Left ventricle myocardium inferior (tissue), 1 donor: ENCODE data around the gene CNTNAP2. TPM values are rescaled to one million over a fixed set of nuclear protein-coding genes. Genes with fewer than 3 reads are reported as not detected.

Source experiments
- DNase-seq: peaks from one replicate; pipeline ENCODE4 v3.0.0-alpha.2; 2020
- H3K27ac ChIP-seq: fragments of 200-600 bp; replicated peaks from 2 replicates; pipeline ENCODE4 v1.8.0; 2021
- H3K27me3 ChIP-seq: fragments of 200-600 bp; 2 replicates; pipeline ENCODE4 v1.8.0; 2021; ENCODE audit warnings: low read depth
- H3K36me3 ChIP-seq: fragments of 200-600 bp; 2 replicates; pipeline ENCODE4 v1.8.0; 2021
- H3K4me1 ChIP-seq: fragments of 200-600 bp; 2 replicates; pipeline ENCODE4 v1.8.0; 2021
- H3K4me3 ChIP-seq: fragments of 200-600 bp; 2 replicates; pipeline ENCODE4 v1.8.0; 2021; ENCODE audit warnings: mild to moderate bottlenecking, moderate library complexity
- H3K9me3 ChIP-seq: fragments of 200-600 bp; replicated peaks from 2 replicates; pipeline ENCODE4 v1.8.0; 2021
- intact Hi-C: fragments of 100-400 bp; cut with micrococcal nuclease; formaldehyde crosslinking; loops from one replicate; pipeline ENCODE4 v1.11.0; 2022
- total RNA-seq: library from RNA; stranded (reverse); fragmentation: NEBNext Ultra II Directional; extraction: Animal tissue kit (Norgen Biotek cat#: 25700); gene quantifications from one replicate; pipeline ENCODE4 v1.2.1, GENCODE V29; 2021
- TF ChIP-seq, protein P1 (sequence below): fragments of 200-600 bp; IDR thresholded peaks from 2 replicates; pipeline ENCODE4 v1.8.0; 2021; ENCODE audit warnings: antibody characterized with exemption, mild to moderate bottlenecking, borderline replicate concordance
- donor health status: DM: no; HTN: yes; CAD: no; lungs with severe emphysema.

CNTNAP2 gene
- total RNA-seq, 1 donor from 2014 or later, result 0.99 TPM

DNA sequence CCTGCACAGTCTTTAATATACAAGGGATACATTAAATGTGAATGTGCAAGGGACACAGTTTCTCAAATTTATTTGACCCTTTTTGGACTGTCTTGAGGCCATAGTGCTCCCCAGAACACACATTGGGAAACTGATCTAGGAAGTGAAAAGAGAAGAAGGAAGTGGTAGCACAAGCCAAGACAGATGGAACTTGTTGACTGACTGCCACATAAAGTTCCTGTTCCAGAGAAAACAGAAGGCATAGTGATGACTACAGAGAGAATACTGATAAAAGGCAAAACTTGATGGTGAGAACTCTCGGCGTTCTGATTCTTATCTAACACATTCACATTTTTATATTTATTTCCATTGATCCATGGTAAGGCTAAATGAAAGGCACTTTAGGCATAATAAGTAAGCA is 1216.4 kb downstream of the CNTNAP2 start:
- Histone ChIP-seq H3K4me3 (no peak overlapping the region), H3K27me3 (no peaks in the 10 kb centered on the region), H3K4me1 (no peaks in the 10 kb centered on the region), H3K36me3 (no peaks in the 10 kb centered on the region), H3K27ac (no peak overlapping the region), H3K9me3 (peaks cover 17% of the 10 kb centered on the region)
- DNase-seq, result no peak
- TF ChIP-seq, protein P1, sequence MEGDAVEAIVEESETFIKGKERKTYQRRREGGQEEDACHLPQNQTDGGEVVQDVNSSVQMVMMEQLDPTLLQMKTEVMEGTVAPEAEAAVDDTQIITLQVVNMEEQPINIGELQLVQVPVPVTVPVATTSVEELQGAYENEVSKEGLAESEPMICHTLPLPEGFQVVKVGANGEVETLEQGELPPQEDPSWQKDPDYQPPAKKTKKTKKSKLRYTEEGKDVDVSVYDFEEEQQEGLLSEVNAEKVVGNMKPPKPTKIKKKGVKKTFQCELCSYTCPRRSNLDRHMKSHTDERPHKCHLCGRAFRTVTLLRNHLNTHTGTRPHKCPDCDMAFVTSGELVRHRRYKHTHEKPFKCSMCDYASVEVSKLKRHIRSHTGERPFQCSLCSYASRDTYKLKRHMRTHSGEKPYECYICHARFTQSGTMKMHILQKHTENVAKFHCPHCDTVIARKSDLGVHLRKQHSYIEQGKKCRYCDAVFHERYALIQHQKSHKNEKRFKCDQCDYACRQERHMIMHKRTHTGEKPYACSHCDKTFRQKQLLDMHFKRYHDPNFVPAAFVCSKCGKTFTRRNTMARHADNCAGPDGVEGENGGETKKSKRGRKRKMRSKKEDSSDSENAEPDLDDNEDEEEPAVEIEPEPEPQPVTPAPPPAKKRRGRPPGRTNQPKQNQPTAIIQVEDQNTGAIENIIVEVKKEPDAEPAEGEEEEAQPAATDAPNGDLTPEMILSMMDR, result no peak
- intact Hi-C loops, result no loop called here

DNA sequence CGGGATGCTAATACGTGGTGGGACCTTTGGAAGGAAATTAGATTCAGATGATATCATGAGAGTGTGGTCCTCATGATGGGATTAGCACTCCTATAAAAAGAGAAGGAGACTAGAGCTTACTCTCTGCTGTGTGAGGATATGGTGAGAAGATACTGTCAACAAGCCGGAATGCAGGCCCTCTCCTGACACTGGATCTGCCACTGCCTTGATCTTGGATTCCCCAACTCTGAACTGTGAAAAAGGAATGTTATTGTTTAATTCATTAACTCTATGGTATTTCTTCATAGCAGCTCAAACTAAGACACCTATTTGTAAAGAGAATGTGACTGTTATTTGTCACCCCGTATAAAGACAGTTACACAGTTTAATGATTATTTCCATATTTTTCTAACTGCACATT is 1246.5 kb downstream of the CNTNAP2 start:
- H3K27ac ChIP-seq, result no peak overlapping the region
- no peaks in the 10 kb centered on the region for H3K9me3 ChIP-seq
- intact Hi-C loops, result no loop called here
- H3K27me3 ChIP-seq, result no peaks in the 10 kb centered on the region
- TF ChIP-seq, protein P1, result no peak
- H3K4me1 ChIP-seq, result no peaks in the 10 kb centered on the region
- no peak overlapping the region for H3K4me3 ChIP-seq
- no peak for DNase-seq
- no peaks in the 10 kb centered on the region for H3K36me3 ChIP-seq

DNA sequence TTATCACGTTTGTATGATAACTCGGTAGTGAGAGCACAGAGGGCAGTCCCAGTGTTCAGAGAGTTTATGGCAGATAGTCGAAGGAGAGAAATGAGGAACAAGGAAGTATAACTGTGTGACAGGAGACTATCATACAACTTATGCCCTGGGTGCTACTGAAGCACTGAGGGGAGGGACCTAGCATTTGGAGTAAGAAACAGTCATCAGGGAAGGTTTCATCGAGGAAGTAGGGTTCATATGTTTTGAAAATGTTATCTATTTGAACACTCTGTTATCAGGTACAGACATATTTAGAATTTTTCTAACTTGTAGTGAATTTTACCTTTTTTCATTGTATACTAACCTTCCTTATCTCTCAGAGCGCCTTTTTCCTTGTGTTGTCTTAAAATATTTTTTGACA is 1259.6 kb downstream of the CNTNAP2 start:
- Histone ChIP-seq H3K4me3 (no peak overlapping the region), H3K9me3 (no peaks in the 10 kb centered on the region), H3K36me3 (no peaks in the 10 kb centered on the region), H3K4me1 (no peaks in the 10 kb centered on the region), H3K27ac (no peak overlapping the region), H3K27me3 (no peaks in the 10 kb centered on the region)
- DNase-seq, result no peak
- TF ChIP-seq, protein P1, result no peak
- intact Hi-C loops, result no loop called here

DNA sequence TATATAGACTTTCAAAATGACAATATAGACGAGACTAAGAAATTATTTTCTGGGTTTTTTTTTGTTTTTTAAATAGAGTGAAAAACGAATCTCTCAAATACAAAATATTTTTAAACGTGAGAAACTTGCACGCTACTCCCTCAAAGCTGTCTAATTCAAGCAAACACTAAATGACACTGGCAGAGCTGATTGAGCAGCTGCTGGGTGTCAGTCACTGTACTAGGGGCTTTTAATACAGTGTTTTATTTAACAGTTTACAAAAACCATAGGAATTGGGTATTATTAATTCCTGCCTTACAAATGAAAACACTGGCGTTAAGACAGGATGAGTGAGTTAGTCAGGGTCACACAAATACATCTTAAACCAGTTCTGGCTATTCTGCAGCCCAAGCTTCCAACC is 1264.3 kb downstream of the CNTNAP2 start:
- Histone ChIP-seq H3K36me3 (no peaks in the 10 kb centered on the region), H3K27me3 (no peaks in the 10 kb centered on the region), H3K4me3 (no peak overlapping the region), H3K4me1 (no peaks in the 10 kb centered on the region), H3K9me3 (peaks cover 5% of the 10 kb centered on the region), H3K27ac (no peak overlapping the region)
- intact Hi-C loops, result no loop called here
- TF ChIP-seq, protein P1, result no peak
- DNase-seq, result no peak

DNA sequence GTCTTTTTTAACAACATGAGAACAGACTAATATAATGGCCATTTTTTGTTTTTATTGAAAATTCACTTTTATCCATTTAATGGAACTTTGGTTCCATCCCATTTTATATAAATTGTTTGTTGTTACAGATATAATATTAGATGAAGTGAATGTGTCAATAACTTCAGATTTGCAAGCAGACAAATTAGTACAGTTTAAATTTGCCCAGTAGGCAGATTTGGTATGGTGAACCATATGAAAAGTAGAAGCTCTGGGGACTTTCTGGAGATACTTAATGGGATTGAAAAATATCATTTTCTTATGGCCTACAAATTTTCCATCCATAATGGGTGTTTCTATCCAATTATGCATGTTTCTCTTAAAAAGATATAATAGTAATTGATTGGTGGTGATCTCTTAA is 1277.7 kb downstream of the CNTNAP2 start:
- DNase-seq, result no peak
- H3K4me3 ChIP-seq, result no peak overlapping the region
- H3K4me1 ChIP-seq, result no peaks in the 10 kb centered on the region
- H3K27ac ChIP-seq, result no peak overlapping the region
- no peaks in the 10 kb centered on the region for H3K36me3 ChIP-seq
- TF ChIP-seq, protein P1, result no peak
- intact Hi-C loops, result no loop called here
- H3K9me3 ChIP-seq, result peaks cover 29% of the 10 kb centered on the region
- H3K27me3 ChIP-seq, result no peaks in the 10 kb centered on the region

DNA sequence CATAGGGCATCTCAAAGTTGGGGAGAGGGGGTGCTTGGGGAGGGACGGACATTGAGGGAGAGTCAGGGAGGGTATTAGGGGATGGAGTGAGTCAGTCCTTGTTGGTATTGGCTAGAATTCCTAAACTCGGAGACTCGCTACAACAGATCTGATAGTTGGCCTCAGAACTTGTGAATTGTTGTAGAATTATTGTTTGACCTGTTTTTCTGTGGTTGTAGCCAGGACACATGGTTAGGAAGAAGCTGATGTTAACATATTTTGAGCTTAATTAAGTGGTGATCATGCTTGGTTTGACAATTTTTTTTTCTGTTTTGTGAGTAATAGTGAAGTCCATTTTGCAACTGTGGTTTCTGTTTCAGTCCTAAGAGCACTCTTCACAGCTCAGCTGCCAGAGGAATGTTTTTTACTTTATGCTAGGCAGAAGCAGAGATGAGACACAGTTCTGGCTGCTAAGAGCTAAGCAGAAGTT is 1283.7 kb downstream of the CNTNAP2 start:
- no peaks in the 10 kb centered on the region for H3K27me3 ChIP-seq
- no peaks in the 10 kb centered on the region for H3K36me3 ChIP-seq
- no peaks in the 10 kb centered on the region for H3K4me1 ChIP-seq
- TF ChIP-seq, protein P1, result no peak
- H3K27ac ChIP-seq, result no peak overlapping the region
- intact Hi-C loops, result no loop called here
- peak overlapping the region; percentile 17 for H3K4me3 ChIP-seq
- no peak for DNase-seq
- no peaks in the 10 kb centered on the region for H3K9me3 ChIP-seq
